Measurements from ENCODE around the gene EZR.

GRCh38 chr6:158813032-158813431, 6.1 kb downstream of the EZR start:
- TF ChIP-seq CTCF (IDR thresholded peaks at IDR 0.05; ENCODE audit: low read depth, low read length) (no peak), EZH2phosphoT487 (IDR thresholded peaks at IDR 0.05; ENCODE audit: low read depth) (no peak)

All from OCI-LY3 (cell line).